ENCODE results near the gene GCNT2.

GRCh38 chr6:10507715-10508114, 13.4 kb upstream of the GCNT2 start:
- TF ChIP-seq CTCF (conservative IDR thresholded peaks at IDR 0.05; ENCODE audit: low read depth, low read length) (no peak), EZH2 (IDR thresholded peaks at IDR 0.05; ENCODE audit: low read length, unreplicated experiment) (no peak), EZH2phosphoT487 (IDR thresholded peaks at IDR 0.05; ENCODE audit: borderline replicate concordance, low read length) (no peak)
